Mesendoderm (in vitro differentiated cells): ENCODE results near the gene PTPRD.

Source experiments
- DNase-seq: peaks from one replicate; pipeline ENCODE4 v3.0.0; 2013
- H2AK5ac ChIP-seq: 2 replicates; pipeline ENCODE4 v1.6.1; 2013; ENCODE audit warnings: low read length, inconsistent platforms
- H2BK120ac ChIP-seq: 2 replicates; pipeline ENCODE4 v1.6.1; 2013; ENCODE audit warnings: low read depth, mild to moderate bottlenecking, low read length, moderate library complexity, mixed read lengths
- H2BK15ac ChIP-seq: replicated peaks from 2 replicates; pipeline ENCODE4 v1.6.1; 2013; ENCODE audit warnings: low read depth, mild to moderate bottlenecking, moderate library complexity
- H2BK5ac ChIP-seq: 2 replicates; pipeline ENCODE4 v1.6.1; 2013; ENCODE audit warnings: low read length, inconsistent platforms
- H3K18ac ChIP-seq: 2 replicates; pipeline ENCODE4 v1.6.1; 2013; ENCODE audit warnings: mild to moderate bottlenecking, low read length, mixed read lengths
- H3K23ac ChIP-seq: one replicate; pipeline ENCODE4 v1.6.1; 2013; ENCODE audit warnings: low read length
- H3K27ac ChIP-seq: 2 replicates; pipeline ENCODE4 v1.5.1; 2013; ENCODE audit warnings: low read depth, mild to moderate bottlenecking, inconsistent platforms, low read length, moderate library complexity
- H3K27me3 ChIP-seq: 2 replicates; pipeline ENCODE4 v1.6.1; 2013; ENCODE audit warnings: low read length, control low read depth, mild to moderate bottlenecking, inconsistent platforms; ENCODE audit not compliant: insufficient read depth, poor library complexity
- H3K36me3 ChIP-seq: 2 replicates; pipeline ENCODE4 v1.6.1; 2013; ENCODE audit warnings: low read length, inconsistent platforms; ENCODE audit not compliant: control insufficient read depth, insufficient read depth
- H3K4ac ChIP-seq: one replicate; pipeline ENCODE4 v1.6.1; 2013; ENCODE audit warnings: low read depth, mild to moderate bottlenecking, low read length, moderate library complexity
- H3K4me1 ChIP-seq: 2 replicates; pipeline ENCODE4 v1.6.1; 2013; ENCODE audit warnings: low read depth, low read length, inconsistent platforms; ENCODE audit not compliant: control insufficient read depth
- H3K4me2 ChIP-seq: 2 replicates; pipeline ENCODE4 v1.6.1; 2013; ENCODE audit warnings: low read length
- H3K4me3 ChIP-seq: 2 replicates; pipeline ENCODE4 v1.5.1; 2013; ENCODE audit warnings: mild to moderate bottlenecking, low read length
- H3K56ac ChIP-seq: one replicate; pipeline ENCODE4 v1.6.1; 2013; ENCODE audit warnings: low read length
- H3K79me1 ChIP-seq: 2 replicates; pipeline ENCODE4 v1.6.1; 2013; ENCODE audit warnings: low read length, inconsistent platforms
- H3K79me2 ChIP-seq: 2 replicates; pipeline ENCODE4 v1.6.1; 2013; ENCODE audit warnings: mild to moderate bottlenecking, low read length; ENCODE audit not compliant: control insufficient read depth, insufficient read depth
- H3K9ac ChIP-seq: 2 replicates; pipeline ENCODE4 v1.6.1; 2013; ENCODE audit warnings: low read length, inconsistent platforms
- H4K5ac ChIP-seq: one replicate; pipeline ENCODE4 v1.6.1; 2013; ENCODE audit warnings: low read length
- H4K8ac ChIP-seq: one replicate; pipeline ENCODE4 v1.6.1; 2013; ENCODE audit warnings: low read depth, mild to moderate bottlenecking, control low read depth, low read length, moderate library complexity
- WGBS: extraction: QIAGEN DNeasy Blood & Tissue Kit; methylation state at CpG from one replicate; pipeline ENCODE4 v1.1.7; 2013; ENCODE audit warnings: low lambda C conversion rate, missing lambda C conversion rate; ENCODE audit not compliant: insufficient coverage; ENCODE audit errors: extremely low coverage; 5-methylcytosine and 5-hydroxymethylcytosine counted together

PTPRD gene

DNA sequence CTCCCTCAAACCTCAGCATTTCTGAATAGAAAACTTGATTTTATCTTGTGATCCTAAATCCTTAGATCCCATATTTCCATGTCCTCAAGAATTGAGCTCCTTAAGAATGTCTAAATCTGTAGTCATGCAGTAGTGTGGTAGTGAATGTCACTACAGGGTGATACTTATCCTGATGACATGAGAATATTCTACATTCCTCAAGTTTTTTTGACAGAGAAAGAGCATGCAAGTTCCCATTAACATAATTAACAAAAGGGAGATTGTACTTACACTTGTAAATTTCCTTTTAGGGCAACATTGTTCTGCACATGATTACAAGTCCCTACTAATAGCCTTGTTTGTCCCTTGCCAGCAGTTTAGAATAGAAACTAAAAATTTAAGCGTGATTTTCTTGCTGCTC is 352.3 kb downstream of the PTPRD start:
- H2BK15ac ChIP-seq, result no peak overlapping the region
- no peak overlapping the region for H4K8ac ChIP-seq
- peak; percentile 75 for DNase-seq
- H3K4me2 ChIP-seq, result no peak overlapping the region
- H3K79me2 ChIP-seq, result no peaks in the 10 kb centered on the region
- H3K36me3 ChIP-seq, result no peaks in the 10 kb centered on the region
- H3K4me3 ChIP-seq, result no peak overlapping the region
- H3K27me3 ChIP-seq, result no peaks in the 10 kb centered on the region
- no peaks in the 10 kb centered on the region for H3K4me1 ChIP-seq
- H3K18ac ChIP-seq, result no peak overlapping the region
- H3K4ac ChIP-seq, result no peak overlapping the region
- no peak overlapping the region for H3K27ac ChIP-seq
- no peak overlapping the region for H3K23ac ChIP-seq
- H2BK120ac ChIP-seq, result no peak overlapping the region
- no peaks in the 10 kb centered on the region for H3K79me1 ChIP-seq
- H2BK5ac ChIP-seq, result no peak overlapping the region
- no peak overlapping the region for H3K56ac ChIP-seq
- no CpG with 5 or more reads among the region's 1 CpG for WGBS
- no peak overlapping the region for H2AK5ac ChIP-seq
- no peak overlapping the region for H3K9ac ChIP-seq
- no peak overlapping the region for H4K5ac ChIP-seq

GRCh38 chr9:10259668-10260067 is 353.1 kb downstream of the PTPRD start:
- no peak for DNase-seq
- Histone ChIP-seq H3K4me2 (no peak overlapping the region), H2AK5ac (no peak overlapping the region), H3K27me3 (no peaks in the 10 kb centered on the region), H3K56ac (no peak overlapping the region), H3K9ac (no peak overlapping the region), H4K5ac (no peak overlapping the region), H2BK120ac (no peak overlapping the region), H3K36me3 (no peaks in the 10 kb centered on the region), H4K8ac (no peak overlapping the region), H3K4ac (no peak overlapping the region), H3K18ac (no peak overlapping the region), H3K4me3 (no peak overlapping the region), H2BK5ac (no peak overlapping the region), H2BK15ac (no peak overlapping the region), H3K4me1 (no peaks in the 10 kb centered on the region), H3K27ac (no peak overlapping the region), H3K23ac (no peak overlapping the region), H3K79me2 (no peaks in the 10 kb centered on the region), H3K79me1 (no peaks in the 10 kb centered on the region)
- WGBS, result no CpG with 5 or more reads among the region's 4 CpGs

- WGBS, result no CpG with 5 or more reads among the region's 4 CpGs
- H3K4ac ChIP-seq, result no peak overlapping the region
Measured at GRCh38 chr9:10255758-10256157, 357.0 kb downstream of the PTPRD start.

DNA sequence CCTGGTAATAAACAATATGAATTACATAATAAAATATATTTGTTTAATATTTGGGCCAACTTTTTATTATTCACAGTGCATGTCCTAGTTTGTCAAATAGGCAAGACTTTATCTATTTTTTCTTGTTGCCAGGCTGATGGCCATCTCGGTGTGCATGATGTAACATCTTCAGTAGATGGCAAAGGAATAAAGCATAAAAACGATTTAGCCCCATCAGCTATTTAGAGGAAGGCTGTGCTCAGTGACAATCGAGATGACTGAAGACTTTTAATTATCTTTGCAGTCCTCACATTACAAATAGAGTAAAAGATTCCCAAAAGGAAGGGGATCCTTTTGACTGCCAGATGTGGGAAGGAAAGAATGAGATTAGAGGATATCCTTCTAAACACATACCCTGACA is 358.5 kb downstream of the PTPRD start:
- no peaks in the 10 kb centered on the region for H3K79me2 ChIP-seq
- no peaks in the 10 kb centered on the region for H3K27me3 ChIP-seq
- no CpG with 5 or more reads among the region's 3 CpGs for WGBS
- H3K56ac ChIP-seq, result no peak overlapping the region
- H2BK5ac ChIP-seq, result no peak overlapping the region
- no peak overlapping the region for H2BK120ac ChIP-seq
- no peak overlapping the region for H3K9ac ChIP-seq
- no peak overlapping the region for H4K5ac ChIP-seq
- no peaks in the 10 kb centered on the region for H3K79me1 ChIP-seq
- no peak overlapping the region for H2BK15ac ChIP-seq
- H3K23ac ChIP-seq, result no peak overlapping the region
- no peak overlapping the region for H3K18ac ChIP-seq
- no peak overlapping the region for H3K4ac ChIP-seq
- H3K27ac ChIP-seq, result no peak overlapping the region
- H3K4me2 ChIP-seq, result no peak overlapping the region
- DNase-seq, result no peak
- H2AK5ac ChIP-seq, result no peak overlapping the region
- no peak overlapping the region for H3K4me3 ChIP-seq
- H3K36me3 ChIP-seq, result no peaks in the 10 kb centered on the region
- H3K4me1 ChIP-seq, result no peaks in the 10 kb centered on the region
- H4K8ac ChIP-seq, result no peak overlapping the region

More at GRCh38 chr9:10255758-10256157, 357.0 kb downstream of the PTPRD start:
- Histone ChIP-seq H2BK120ac (no peak overlapping the region), H3K27me3 (no peaks in the 10 kb centered on the region), H4K8ac (no peak overlapping the region), H3K56ac (no peak overlapping the region), H4K5ac (no peak overlapping the region), H2AK5ac (no peak overlapping the region), H3K9ac (no peak overlapping the region), H3K18ac (no peak overlapping the region), H3K4me2 (no peak overlapping the region), H2BK15ac (no peak overlapping the region), H3K27ac (no peak overlapping the region), H2BK5ac (no peak overlapping the region), H3K36me3 (no peaks in the 10 kb centered on the region), H3K4me3 (no peak overlapping the region), H3K23ac (no peak overlapping the region), H3K79me2 (no peaks in the 10 kb centered on the region), H3K4me1 (no peaks in the 10 kb centered on the region), H3K79me1 (no peaks in the 10 kb centered on the region)
- DNase-seq, result no peak

DNA sequence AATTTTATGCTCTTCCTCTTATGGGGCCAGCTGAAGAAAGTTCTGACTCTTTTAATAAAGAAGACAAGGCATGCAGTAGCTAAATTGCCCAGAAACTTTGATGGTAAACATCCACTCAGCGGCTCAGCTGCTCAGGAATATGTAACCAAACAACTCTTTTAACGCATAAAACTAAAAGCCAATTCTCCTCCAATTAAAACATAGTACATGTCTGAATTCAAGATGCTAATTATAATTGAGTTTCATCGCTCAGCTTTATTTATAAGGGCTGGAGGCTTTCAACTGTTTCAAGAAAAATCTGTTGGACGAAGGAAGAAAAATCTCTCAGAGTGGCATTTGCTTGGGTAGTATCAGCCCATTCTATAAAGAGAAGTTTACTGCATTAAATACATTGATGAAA is 359.5 kb downstream of the PTPRD start:
- no peak overlapping the region for H4K5ac ChIP-seq
- H3K79me2 ChIP-seq, result no peaks in the 10 kb centered on the region
- H3K4me2 ChIP-seq, result no peak overlapping the region
- no peaks in the 10 kb centered on the region for H3K27me3 ChIP-seq
- H3K4me1 ChIP-seq, result no peaks in the 10 kb centered on the region
- no peaks in the 10 kb centered on the region for H3K36me3 ChIP-seq
- H3K18ac ChIP-seq, result no peak overlapping the region
- no peak overlapping the region for H4K8ac ChIP-seq
- no peak overlapping the region for H2BK15ac ChIP-seq
- no peak overlapping the region for H3K9ac ChIP-seq
- no peak overlapping the region for H2BK5ac ChIP-seq
- WGBS, result no CpG with 5 or more reads among the region's 4 CpGs
- no peak for DNase-seq
- no peak overlapping the region for H3K23ac ChIP-seq
- no peaks in the 10 kb centered on the region for H3K79me1 ChIP-seq
- H3K56ac ChIP-seq, result no peak overlapping the region
- no peak overlapping the region for H2BK120ac ChIP-seq
- no peak overlapping the region for H3K4ac ChIP-seq
- H3K27ac ChIP-seq, result no peak overlapping the region
- no peak overlapping the region for H2AK5ac ChIP-seq
- H3K4me3 ChIP-seq, result no peak overlapping the region

DNA sequence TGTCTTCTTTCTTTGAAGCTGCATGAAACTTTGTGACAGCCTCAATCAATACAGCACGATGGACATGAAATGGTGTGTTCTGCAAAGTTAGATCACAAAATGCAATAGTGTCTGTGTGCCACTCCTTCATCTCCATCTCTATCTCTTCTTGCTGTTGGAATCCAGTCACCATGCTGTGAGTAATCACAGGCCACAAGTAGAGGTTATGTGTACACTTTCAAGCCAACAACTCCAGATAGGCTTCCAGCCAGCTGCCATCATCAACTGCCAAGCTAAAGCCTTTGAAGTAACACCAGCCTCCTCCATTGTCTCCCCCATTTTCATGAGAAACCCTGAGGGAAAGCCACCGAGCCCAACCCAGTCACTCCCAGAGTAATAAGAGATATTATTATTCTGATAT is 360.6 kb downstream of the PTPRD start:
- H3K23ac ChIP-seq, result no peak overlapping the region
- no peak overlapping the region for H2BK5ac ChIP-seq
- H3K4me2 ChIP-seq, result no peak overlapping the region
- H3K36me3 ChIP-seq, result no peaks in the 10 kb centered on the region
- no peak overlapping the region for H4K5ac ChIP-seq
- no peak overlapping the region for H3K4me3 ChIP-seq
- H3K79me1 ChIP-seq, result no peaks in the 10 kb centered on the region
- H3K56ac ChIP-seq, result no peak overlapping the region
- H2AK5ac ChIP-seq, result no peak overlapping the region
- WGBS, result no CpG with 5 or more reads among the region's 2 CpGs
- H2BK15ac ChIP-seq, result no peak overlapping the region
- no peaks in the 10 kb centered on the region for H3K79me2 ChIP-seq
- H3K18ac ChIP-seq, result no peak overlapping the region
- no peak overlapping the region for H4K8ac ChIP-seq
- no peak for DNase-seq
- H3K4ac ChIP-seq, result no peak overlapping the region
- H3K27ac ChIP-seq, result no peak overlapping the region
- H3K4me1 ChIP-seq, result no peaks in the 10 kb centered on the region
- H3K9ac ChIP-seq, result no peak overlapping the region
- H2BK120ac ChIP-seq, result no peak overlapping the region
- H3K27me3 ChIP-seq, result no peaks in the 10 kb centered on the region
